SK-N-SH treated with all-trans-retinoic acid at 6 μM for 48 hours (cell line): ENCODE results near the gene CDK5RAP3.

ENCODE experiments used
- ATAC-seq: fragments of 200-7000 bp; cut with Tn5 transposase; 3 replicates; pipeline ENCODE4 v1.9.1; 2020; ENCODE audit warnings: mild to moderate bottlenecking, moderate library complexity
- BACH2 ChIP-seq: fragments of 250-450 bp; sonication (Bioruptor Pico); IDR thresholded peaks from 2 replicates; pipeline ENCODE4 v1.9.0; 2021; ENCODE audit warnings: mild to moderate bottlenecking, borderline replicate concordance
- CREB5 ChIP-seq: fragments of 250-450 bp; sonication (Bioruptor Pico); IDR thresholded peaks from 2 replicates; pipeline ENCODE4 v1.5.1; 2020; ENCODE audit warnings: low read depth, mild to moderate bottlenecking, moderate library complexity
- CSRNP3 ChIP-seq: fragments of 250-450 bp; sonication (Bioruptor Pico); IDR thresholded peaks from 2 replicates; pipeline ENCODE4 v1.5.1; 2021; ENCODE audit warnings: mild to moderate bottlenecking, moderate library complexity
- ESRRG ChIP-seq: fragments of 250-450 bp; sonication (Bioruptor Pico); IDR thresholded peaks from 2 replicates; pipeline ENCODE4 v1.6.1; 2021; ENCODE audit warnings: mild to moderate bottlenecking
- GLIS3 ChIP-seq: fragments of 250-450 bp; sonication (Bioruptor Pico); IDR thresholded peaks from 2 replicates; pipeline ENCODE4 v1.5.0; 2020; ENCODE audit warnings: mild to moderate bottlenecking, moderate library complexity
- OSR1 ChIP-seq: fragments of 250-450 bp; sonication (Bioruptor Pico); IDR thresholded peaks from 2 replicates; pipeline ENCODE4 v1.8.0; 2022; ENCODE audit warnings: moderate library complexity, mild to moderate bottlenecking, inconsistent platforms
- PATZ1 ChIP-seq: fragments of 250-450 bp; sonication (Bioruptor Pico); IDR thresholded peaks from 2 replicates; pipeline ENCODE4 v1.8.0; 2020; ENCODE audit warnings: mild to moderate bottlenecking, moderate library complexity, borderline replicate concordance
- POU6F1 ChIP-seq: fragments of 250-450 bp; sonication (Bioruptor Pico); IDR thresholded peaks from 2 replicates; pipeline ENCODE4 v1.8.0; 2021; ENCODE audit warnings: low read depth, mild to moderate bottlenecking, moderate library complexity, borderline replicate concordance
- PPARA ChIP-seq: fragments of 250-450 bp; sonication (Bioruptor Pico); IDR thresholded peaks from 2 replicates; pipeline ENCODE4 v1.5.0; 2020; ENCODE audit warnings: mild to moderate bottlenecking, borderline replicate concordance
- RARB ChIP-seq: fragments of 250-450 bp; sonication (Bioruptor Pico); IDR thresholded peaks from 2 replicates; pipeline ENCODE4 v1.8.0; 2021; ENCODE audit warnings: mild to moderate bottlenecking, moderate library complexity
- SNAI2 ChIP-seq: fragments of 250-450 bp; sonication (Bioruptor Pico); IDR thresholded peaks from 2 replicates; pipeline ENCODE4 v1.5.0; 2020; ENCODE audit warnings: mild to moderate bottlenecking, moderate library complexity
- TCF4 ChIP-seq: fragments of 250-450 bp; sonication (Bioruptor Pico); IDR thresholded peaks from 2 replicates; pipeline ENCODE4 v1.8.0; 2021; ENCODE audit warnings: mild to moderate bottlenecking, moderate library complexity, borderline replicate concordance
- TOX ChIP-seq: fragments of 250-450 bp; sonication (Bioruptor Pico); IDR thresholded peaks from 2 replicates; pipeline ENCODE4 v1.8.0; 2021; ENCODE audit warnings: mild to moderate bottlenecking, moderate library complexity, borderline replicate concordance
- TSHZ2 ChIP-seq: fragments of 250-450 bp; sonication (Bioruptor Pico); IDR thresholded peaks from 2 replicates; pipeline ENCODE4 v1.5.0; 2020; ENCODE audit warnings: mild to moderate bottlenecking, moderate library complexity
- ZFP30 ChIP-seq: fragments of 450-650 bp; formaldehyde crosslinking; IDR thresholded peaks from 2 replicates; pipeline ENCODE4 v1.5.0; 2022; ENCODE audit warnings: mild to moderate bottlenecking, moderate library complexity
- ZNF70 ChIP-seq: fragments of 450-650 bp; formaldehyde crosslinking; IDR thresholded peaks from 2 replicates; pipeline ENCODE4 v1.5.0; 2020; ENCODE audit warnings: mild to moderate bottlenecking, moderate library complexity
- ZNF8 ChIP-seq: fragments of 450-650 bp; formaldehyde crosslinking; IDR thresholded peaks from 2 replicates; pipeline ENCODE4 v1.5.0; 2020; ENCODE audit warnings: mild to moderate bottlenecking, moderate library complexity

The CDK5RAP3 gene

GRCh38 chr17:48010193-48010592, 39.3 kb downstream of the CDK5RAP3 start:
- no peak for TF ChIP-seq TCF4 (CRISPR knock-in tag)
- no peak for TF ChIP-seq ZNF8 (CRISPR knock-in tag)
- TF ChIP-seq TSHZ2, result no peak
- TF ChIP-seq BACH2 (CRISPR knock-in tag), result no peak
- no peak for TF ChIP-seq CSRNP3
- no peak for TF ChIP-seq SNAI2 (CRISPR knock-in tag)
- no peak for TF ChIP-seq TOX (CRISPR knock-in tag)
- no peak for TF ChIP-seq OSR1
- TF ChIP-seq CREB5 (CRISPR knock-in tag), result no peak
- no peak for TF ChIP-seq RARB
- TF ChIP-seq ZNF70, result no peak
- TF ChIP-seq PATZ1 (CRISPR knock-in tag), result no peak
- no peak for TF ChIP-seq PPARA (CRISPR knock-in tag)
- no peak for TF ChIP-seq ZFP30 (CRISPR knock-in tag)
- no peak for ATAC-seq

GRCh38 chr17:48011405-48012150, 40.7 kb downstream of the CDK5RAP3 start:
- TF ChIP-seq SNAI2 (CRISPR knock-in tag), result no peak
- TF ChIP-seq PPARA (CRISPR knock-in tag), result no peak
- no peak; the same call in 1 of the 2 replicates for TF ChIP-seq ESRRG (CRISPR knock-in tag)
- no peak for TF ChIP-seq OSR1
- TF ChIP-seq BACH2 (CRISPR knock-in tag), result 0 out of 2 replicates have a peak, but pooled peaks have one; percentile 13
- TF ChIP-seq ZNF8 (CRISPR knock-in tag), result no peak
- no peak for TF ChIP-seq ZNF70
- TF ChIP-seq POU6F1, result no peak
- no peak for TF ChIP-seq RARB
- TF ChIP-seq TCF4 (CRISPR knock-in tag), result no peak
- no peak for TF ChIP-seq GLIS3 (CRISPR knock-in tag)
- peak; percentile 53 for TF ChIP-seq TSHZ2
- peak; percentile 79 for ATAC-seq
